NCI-H1417 (cell line): ENCODE data around the gene DOCK1.

Experiments
- DNase-seq, 3 experiments: peaks; one replicate each; lab custom pipeline; 2025; lab: John Stamatoyannopoulos, UW

DOCK1 gene

DNA sequence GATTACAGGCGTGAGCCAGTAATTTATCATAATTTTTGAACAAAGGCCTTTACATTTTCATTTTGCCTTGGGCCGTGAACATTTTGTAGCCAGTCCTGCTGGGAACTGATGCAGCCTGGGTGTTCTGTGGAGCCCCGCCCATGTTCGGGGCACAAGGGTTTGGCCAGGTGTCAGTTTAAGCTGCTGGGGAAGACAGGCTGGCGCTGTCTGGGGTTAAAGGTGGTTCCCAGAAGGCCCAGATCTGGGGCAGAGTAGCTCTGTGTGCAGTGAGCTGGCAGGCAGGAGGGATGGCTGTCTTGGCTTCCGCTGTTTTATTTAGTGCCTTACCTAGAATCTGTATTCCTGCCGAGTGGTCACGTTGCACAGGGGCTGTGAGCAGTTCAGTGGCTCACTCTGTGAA is 50.2 kb downstream of the DOCK1 start:
- DNase-seq: no peak

DNA sequence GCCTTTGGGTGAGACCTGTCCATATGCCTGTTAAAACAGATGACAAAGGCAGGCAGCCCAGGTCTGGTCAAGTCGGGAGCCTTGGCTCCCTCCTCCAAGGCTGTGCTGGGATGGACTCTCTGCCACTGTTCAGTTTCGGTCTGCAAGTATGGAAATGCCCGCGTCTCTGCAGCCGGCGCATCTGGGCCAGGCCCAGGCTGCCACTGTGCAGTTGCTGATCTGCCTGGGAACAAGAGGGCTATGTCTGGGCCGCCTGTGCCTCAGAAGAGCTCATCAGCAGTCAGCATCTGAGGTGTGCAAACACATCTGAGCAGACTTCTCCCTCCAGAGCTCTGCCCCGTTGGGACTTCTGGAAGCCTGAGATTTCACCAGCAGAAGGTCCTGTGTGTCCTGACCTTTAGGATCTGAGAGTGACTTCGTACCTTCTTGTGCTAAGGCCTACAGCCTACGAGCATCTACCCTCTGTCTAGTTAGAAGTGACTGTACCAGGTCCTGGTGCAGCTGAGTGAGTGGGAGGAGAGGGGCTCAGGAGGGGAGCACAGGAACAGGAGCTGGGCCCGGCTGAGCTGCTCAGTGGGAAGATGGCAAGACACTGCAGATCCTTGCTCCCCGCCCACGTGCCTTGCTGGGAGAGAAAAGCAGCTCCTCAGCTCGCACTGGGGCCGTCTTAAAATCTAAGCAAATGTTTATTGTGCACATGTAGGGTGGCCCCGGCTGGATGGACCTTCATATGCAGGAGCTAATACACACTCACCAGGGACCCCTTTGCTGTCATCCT is 50.9 kb downstream of the DOCK1 start:
- no peak for DNase-seq

DNA sequence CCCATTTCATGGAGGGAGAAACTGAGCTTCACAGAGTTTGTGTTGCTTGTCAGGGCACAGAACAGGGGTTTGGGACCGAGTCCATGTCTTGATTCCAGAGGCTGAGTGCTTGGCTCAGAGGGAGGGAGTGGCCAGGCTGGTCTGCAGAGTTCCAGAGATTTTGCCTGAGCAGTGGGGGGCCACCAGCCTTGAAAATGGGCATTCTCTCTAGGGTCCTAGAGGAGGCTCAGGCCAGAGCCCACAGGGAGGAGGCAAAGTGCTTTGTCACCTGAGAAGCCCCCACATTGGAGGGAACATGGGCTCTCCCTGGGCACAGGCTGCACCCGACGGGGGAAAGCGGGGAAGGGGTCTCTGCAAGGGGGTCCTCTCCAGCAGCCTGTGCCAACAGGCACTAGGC is 51.5 kb downstream of the DOCK1 start:
- no peak for DNase-seq

DNA sequence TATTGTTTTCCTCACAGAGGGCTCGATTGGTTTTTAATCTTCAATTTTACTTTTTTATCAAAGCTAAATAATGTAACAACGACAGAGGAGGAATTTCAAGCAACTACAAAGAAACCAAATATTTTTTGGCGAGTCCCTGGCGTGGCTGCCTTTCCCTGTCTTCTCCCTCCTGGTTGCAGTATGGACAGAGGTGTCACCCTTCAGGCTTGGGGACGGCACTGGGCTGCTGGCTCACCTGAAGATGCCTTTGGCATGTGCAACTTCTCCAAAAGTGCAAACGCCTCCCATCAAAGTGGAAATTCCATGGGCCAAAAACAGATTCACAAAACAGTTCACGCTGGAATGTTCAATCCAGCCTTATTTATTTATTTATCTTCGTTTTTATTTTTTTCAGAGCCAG is 51.9 kb downstream of the DOCK1 start:
- DNase-seq: no peak

DNA sequence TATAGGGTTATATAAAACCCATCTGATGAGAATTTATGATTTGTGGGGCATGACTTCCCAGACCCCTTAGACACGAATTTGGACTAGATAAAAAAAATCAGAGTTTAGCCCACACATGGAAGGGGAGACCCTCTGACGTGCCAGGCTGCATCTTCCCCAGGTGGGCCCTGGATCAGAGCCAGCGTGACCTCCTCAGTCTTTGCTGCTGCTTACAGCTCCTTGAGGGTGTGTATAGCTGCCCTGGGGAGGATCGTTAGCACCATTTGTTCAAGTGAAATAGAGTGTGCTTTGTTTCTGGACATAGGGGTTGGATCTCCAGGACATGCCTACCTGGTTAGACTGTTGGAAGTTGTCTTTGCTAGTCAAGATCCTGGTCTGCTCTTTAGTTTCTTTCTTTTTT is 54.2 kb downstream of the DOCK1 start:
- DNase-seq: no peak

DNA sequence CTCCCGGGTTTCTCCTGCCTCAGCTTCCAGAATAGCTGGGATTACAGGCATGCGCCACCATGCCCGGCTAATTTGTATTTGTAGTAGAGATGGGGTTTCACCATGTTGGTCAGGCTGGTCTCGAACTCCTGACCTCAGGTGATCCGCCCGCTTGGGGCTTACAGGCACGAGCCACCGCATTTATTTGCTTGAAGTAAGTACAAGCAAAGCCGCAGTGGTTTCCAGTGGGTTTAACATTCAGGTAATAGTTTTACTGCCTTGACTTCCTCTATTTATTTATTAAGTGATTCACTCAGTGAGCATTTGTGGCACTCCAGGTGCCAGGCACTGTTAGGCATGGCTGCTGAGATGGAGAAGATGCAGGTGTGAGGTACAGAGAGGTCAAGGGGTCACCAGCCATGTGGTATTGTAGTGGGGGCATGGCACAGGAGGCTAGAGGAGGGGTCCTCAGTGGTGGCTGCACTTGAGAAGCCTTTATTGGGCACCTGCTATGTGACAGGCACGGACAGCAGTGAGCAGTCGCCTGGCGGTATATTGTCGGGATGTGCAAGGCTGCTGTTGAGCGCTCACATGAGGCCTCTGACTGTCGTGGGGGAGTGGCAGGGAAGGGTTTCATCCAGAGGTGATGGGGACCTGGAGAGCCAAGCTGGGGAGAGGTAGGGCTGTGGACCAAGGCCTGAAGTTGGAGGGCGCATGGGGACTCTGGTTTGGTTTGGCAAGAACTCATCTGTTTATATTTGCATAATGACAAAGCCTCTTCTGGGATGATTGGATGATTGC is 54.9 kb downstream of the DOCK1 start:
- no peak for DNase-seq

DNA sequence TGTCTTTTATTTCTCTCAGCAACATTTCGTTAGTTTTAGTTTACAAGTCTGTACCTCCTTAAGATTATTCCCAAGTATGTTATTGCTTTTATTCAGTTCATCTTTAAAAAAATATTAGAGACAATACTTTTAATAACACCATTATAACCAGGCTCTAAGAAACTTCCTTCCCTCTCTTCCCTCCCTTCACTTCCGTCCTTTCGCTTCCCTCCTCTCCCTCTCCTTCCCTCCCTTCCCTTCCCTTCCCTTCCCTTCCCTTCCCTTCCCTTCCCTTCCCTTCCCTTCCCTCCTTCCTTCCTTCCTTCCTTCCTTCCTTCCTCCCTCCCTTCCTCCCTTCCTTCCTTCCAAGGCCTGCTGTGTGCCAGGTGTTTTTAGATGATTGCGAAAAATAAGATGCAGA is 58.1 kb downstream of the DOCK1 start:
- no peak for DNase-seq

DNA sequence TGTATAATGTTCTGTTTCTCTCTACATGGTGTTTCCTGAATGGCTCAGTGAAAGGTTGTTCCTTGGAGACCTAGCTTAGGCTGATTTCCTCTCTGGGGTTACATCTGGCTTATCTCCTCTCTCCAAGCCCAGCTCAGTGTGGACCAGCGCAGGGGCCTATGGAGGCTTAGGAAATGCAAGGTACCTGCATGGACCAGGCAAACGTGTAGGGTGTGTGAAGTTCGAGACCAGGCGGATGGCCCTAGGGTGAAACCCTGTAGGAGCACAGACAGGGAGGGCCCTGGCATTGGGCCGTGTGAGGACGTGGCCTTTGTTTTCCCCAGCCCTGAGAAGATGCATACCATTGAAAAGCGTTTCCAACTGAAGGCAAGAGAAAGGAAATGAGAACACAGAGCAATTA is 59.0 kb downstream of the DOCK1 start:
- no peak for DNase-seq

DNA sequence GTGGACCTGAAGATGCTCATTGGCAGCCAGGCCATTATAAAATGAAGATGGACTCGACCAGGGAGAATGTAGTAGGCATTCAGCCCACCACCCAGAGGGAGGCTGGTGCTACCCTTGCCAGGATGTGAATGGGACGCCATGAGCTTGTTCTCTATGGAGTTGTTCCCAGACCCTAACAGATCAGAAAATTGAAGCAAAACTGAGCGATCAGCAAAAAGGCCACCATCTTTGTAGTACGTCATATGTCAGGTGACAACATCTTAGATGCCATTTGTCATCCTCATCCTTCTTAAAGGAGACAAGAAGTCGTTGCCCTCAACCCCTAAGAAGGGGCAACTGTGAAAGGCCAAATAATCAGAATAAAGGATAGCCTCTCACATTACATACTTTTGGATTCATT is 61.7 kb downstream of the DOCK1 start:
- no peak for DNase-seq

DNA sequence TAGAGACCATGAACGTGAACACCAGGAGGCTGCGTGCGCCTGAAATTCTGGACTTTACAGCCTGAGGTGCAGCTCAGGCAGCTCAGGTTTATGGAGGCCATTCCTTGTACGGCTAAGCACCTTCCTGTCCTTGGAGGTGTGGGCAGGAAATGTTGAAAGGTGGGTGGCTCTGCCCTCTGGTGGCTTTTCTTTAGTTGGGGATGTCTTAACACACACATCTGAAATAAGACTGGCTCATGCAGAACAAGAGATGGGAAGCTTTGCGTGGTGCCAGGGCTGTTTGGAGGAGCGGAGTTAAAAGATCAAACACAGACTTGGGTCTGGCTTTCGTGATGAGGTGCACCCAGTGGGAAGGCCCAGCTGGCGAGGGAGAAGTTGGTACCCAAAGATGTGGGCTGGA is 64.1 kb downstream of the DOCK1 start:
- DNase-seq: no peak

DNA sequence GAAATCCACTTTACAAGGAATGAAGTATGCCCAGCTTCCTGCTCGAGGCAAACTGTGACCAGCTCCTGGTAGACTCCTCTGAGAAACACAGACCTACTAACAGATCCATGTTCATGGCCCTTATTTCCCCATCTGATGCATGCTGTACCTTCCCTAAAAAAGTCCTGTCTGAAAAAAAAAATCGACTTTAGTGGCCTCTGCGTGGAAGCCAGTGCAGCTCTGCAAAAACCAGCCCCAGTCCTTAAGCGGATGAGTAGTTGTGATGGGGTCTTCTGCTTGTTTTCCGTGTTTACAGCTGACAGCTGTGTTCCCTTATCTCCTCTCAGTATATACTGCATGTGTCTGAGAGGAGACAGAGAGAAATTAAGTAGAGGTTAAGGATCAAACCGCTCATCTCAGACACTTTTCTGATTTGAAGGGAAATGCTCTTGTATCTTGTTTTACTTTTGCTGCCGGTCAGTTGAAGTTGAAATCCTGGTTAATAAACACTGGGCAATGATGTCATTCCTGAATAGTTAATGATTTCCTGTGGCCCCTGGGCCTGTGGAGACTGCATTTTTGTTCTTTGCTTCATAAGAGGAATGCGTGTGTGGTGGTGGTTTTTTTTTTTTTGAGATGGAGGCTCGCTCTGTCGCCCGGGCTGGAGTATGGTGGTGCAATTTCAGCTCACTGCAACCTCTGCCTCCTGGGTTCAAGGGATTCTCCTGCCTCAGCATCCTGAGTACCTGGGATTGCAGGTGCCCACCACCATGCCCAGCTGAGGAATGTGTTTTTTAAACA is 67.6 kb downstream of the DOCK1 start:
- no peak for DNase-seq

DNA sequence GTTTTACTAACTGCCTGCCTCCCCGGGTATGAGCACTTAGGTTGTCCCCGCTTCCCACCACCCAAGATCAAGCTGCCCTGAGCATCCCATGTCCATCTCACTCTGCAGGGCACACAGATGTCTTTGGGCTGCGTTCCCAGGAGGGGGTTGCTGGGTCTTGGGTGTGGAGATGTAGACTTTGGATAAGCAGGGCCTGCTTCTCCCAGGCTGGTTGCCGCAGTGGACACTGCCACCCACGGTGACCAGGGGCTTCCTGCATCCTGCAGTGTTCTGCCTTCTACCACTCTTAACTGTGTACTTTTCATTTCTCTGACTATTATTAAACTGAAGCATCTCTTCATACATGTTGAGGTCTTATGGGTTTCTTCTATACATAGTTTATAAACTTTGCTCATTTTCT is 70.0 kb downstream of the DOCK1 start:
- DNase-seq: no peak

DNA sequence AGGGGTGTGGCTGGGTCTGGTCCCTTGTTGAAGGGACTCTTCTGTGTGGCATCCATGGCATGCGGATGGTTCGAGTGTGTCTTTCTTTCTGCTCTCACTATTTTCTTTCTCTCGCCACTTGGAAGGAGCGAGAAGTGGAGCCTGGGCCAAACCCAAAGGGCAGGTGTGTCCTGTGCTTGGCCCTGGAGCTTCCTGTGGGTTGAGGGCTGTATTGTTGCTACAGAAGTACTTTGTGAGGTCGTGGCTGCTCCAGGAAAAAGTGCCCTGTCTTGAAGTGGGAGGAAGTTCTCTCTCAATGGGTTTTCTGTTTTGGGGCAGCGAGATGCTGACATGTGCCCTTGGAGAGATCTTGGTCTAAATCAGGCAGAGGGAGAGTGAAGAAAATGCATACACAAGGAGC is 72.0 kb downstream of the DOCK1 start:
- no peak for DNase-seq

DNA sequence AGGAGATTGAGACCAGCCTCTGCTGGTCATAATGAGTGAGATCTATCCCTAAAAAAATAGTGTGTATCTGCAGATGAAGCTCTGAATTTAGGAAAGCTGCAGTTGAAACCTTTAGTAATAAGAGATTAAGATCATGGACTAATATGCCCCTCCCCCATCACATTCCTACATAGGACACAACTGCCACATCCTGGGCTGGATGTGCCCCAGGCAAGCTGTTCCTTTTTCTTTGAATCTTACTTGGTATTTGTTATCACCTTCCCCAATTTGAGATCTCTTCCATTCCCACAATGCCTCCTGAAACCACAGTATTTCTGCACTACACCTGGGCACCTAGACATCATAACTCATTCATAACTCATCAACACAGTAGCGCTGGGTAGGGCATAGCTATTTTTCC is 74.1 kb downstream of the DOCK1 start:
- no peak for DNase-seq

DNA sequence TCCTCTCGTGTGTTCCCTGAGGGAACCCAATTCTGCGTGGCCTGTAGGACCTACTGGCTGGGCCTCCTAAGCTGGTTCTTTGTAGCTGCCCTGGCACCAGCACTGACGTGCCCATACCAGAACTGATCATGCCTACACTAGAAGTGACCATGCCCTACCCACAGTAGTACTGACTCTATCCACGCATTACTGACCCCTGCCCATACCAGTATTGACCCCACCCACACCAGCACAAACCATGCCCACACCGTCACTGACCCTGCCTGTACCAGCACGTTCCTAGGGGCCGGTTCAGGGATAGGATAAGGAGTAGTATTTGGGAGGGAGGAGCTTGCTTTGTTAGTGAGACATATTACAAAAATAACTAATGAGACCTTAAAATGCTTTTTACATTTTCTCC is 88.0 kb downstream of the DOCK1 start:
- no peak for DNase-seq

DNA sequence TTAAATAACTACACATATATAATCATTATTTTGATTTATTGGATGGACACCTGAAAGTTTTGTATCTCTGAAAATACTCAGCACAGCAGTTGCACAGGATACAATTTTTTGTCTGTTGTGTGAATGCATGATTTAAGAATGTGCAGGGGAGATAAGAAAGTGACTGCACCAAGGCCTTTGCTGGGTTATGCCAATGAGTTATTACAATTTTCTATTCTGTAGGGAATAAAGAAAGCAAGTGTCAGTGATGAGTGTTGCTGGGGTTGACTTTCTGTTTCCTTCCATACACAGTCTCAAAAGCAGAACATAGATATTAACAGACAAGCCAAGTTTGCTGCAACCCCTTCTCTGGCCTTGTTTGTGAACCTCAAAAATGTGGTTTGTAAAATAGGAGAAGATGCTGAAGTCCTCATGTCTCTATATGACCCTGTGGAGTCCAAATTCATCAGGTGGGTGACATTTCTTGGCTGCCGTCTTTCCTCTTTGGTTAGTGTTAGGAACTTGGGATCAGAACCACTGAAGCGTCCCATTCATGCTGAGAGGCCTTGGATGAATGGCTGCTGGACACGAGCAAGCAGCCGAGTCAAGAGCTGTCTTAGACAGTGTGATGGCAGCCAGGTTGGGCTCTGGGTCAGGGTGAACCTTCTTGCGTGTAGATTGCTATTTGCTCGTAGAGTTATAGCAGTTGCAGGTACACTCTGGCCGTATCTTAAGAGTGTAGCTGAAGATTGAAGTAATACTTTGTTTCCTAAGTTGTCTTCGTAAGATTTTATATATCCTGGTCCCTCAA is 92.8 kb downstream of the DOCK1 start:
- no peak for DNase-seq

DNA sequence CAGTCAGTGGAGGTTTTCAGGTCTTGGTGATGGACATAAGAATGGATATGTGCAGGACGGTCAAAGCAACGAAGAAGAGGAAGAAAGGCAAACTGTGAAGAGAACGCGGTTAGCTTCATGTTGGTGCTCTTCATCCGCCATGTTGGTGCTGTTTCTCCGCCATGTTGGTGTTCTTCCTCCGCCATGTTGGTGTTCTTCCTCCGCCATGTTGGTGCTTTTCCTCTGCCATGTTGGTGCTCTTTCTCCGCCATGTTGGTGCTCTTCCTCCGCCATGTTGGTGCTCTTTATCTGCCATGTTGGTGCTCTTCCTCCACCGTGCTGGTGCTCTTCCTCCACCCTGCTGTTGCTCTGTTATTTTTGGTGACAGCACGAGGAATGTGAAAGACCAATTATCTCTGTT is 95.4 kb downstream of the DOCK1 start:
- no peak for DNase-seq

DNA sequence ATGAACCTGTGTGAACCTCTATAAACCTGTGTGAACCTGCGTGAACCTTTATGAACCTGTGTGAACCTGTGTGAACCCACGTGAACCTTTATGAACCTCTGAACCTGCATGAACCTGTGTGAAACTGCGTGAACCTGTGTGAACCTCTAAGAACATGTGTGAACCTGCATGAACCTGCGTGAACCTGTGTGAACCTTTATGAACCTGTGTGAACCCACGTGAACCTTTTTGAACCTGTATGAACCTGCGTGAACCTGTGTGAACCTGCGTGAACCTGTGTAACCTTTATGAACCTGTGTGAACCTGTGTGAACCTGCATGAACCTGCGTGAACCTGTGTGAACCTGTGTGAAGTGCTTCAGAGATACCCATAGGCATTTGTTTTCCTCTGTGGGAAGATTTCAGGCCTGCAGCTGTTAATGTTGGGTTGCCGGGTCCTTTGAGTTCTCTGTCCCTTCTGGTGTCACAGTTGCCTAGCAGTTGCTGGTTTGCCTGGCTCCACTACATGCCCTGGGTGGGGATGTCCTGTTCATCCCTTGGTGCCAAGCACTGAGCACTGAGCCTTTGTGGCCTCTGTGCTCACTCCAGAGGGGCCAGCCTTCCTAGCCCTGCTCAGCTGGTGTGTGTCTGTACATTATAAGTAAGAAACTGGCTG is 97.9 kb downstream of the DOCK1 start:
- no peak for DNase-seq

DNA sequence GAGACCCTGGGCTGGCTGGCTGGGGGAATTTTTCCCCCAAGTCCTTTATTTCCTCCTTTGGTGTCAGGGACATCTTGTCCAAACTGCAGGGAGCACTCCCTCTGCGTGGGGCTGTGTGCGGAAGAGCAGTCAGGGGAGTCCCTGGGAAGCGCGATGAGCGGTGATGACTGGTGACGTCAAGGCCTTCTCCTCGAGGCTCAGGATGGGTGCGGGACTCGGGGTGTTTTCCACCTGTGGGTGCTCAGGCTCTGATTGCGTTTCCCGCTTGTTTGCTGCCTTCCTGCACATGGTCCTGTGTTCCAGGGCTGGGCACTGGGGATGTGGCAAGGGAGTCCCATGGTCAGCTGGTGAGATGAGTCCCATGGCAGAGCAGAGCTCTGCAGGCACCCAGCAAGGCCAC is 101.2 kb downstream of the DOCK1 start:
- no peak for DNase-seq

DNA sequence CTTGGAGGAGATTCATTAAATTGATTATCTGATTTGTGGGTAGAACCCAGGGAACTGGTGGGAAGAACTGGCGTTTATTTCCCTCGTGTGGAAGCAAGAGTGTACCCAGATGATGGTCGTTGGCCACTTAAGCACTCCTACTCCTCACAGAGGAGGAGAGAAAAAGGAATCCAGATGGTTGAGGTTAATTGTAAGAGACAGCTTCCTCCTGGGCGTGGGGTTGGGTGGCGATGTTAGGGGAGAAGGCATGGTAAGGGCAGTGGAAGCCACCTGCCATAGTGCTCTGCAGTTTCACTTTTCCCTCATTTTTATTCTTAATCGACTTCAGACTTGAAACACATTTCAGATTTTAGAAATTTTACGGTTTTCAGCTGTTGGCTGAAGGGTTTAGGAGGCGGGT is 104.1 kb downstream of the DOCK1 start:
- DNase-seq: no peak

DNA sequence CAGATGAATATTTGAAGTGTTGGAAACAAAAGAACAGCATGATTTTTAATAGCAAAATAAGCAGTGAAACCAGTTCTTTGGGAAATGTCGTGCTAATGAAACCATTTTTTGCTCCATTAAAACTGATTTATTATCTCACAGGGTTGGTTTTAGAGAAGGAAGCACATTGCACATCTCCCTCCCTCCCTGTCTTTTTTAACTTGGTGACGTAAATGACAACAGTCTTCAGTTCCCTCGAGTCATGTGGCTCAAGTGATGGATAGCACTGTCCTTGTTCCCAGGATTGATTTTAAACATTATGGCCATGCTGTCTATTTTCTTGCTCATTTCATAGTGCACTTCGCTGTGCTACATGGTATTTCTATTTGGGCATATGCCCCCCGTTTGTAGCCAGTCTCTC is 105.9 kb downstream of the DOCK1 start:
- DNase-seq: no peak
